H1 (cell line): ENCODE data around the gene EGFLAM. TPM values are rescaled to one million over a fixed set of nuclear protein-coding genes. Genes with fewer than 3 reads are reported as not detected.

ENCODE experiments used
- BCL11A ChIP-seq, 2 experiments: IDR thresholded peaks; one replicate each; pipeline ENCODE4 v1.6.1; 2011; ENCODE audit warnings: low read depth in 2 of 2, low read length in 2 of 2, mild to moderate bottlenecking in 2 of 2
- CBX8 ChIP-seq: fragments of 300-800, 300-1000 bp; sonication (generic); IDR thresholded peaks from 2 replicates; pipeline ENCODE4 v1.7.1; 2016; ENCODE audit warnings: low read depth, low read length, borderline replicate concordance
- CEBPB ChIP-seq: IDR thresholded peaks from 2 replicates; pipeline ENCODE4 v1.6.1; 2012; ENCODE audit warnings: low read depth, low read length
- CHD1 ChIP-seq: IDR thresholded peaks from 2 replicates; pipeline ENCODE4 v1.6.1; 2012; ENCODE audit warnings: low read depth, low read length, improper control_type of control experiment
- JUN ChIP-seq: IDR thresholded peaks from 2 replicates; pipeline ENCODE4 v1.6.1; 2011; ENCODE audit warnings: low read depth, mild to moderate bottlenecking, improper control_type of control experiment, low read length
- RNF2 ChIP-seq: fragments of 200-900, 300-1000 bp; sonication (generic); IDR thresholded peaks from 2 replicates; pipeline ENCODE4 v1.7.1; 2016; ENCODE audit warnings: borderline replicate concordance, low read depth, mild to moderate bottlenecking, antibody characterized with exemption, low read length; ENCODE audit not compliant: poor library complexity, severe bottlenecking; ENCODE audit errors: missing control alignments
- TAF1 ChIP-seq: IDR thresholded peaks from 2 replicates; pipeline ENCODE4 v1.6.1; 2011; ENCODE audit warnings: mild to moderate bottlenecking, low read depth, low read length
- TCF12 ChIP-seq: IDR thresholded peaks from 2 replicates; pipeline ENCODE4 v1.6.1; 2011; ENCODE audit warnings: low read depth, mild to moderate bottlenecking, low read length
- TEAD4 ChIP-seq: IDR thresholded peaks from 2 replicates; pipeline ENCODE4 v1.6.1; 2012; ENCODE audit warnings: low read depth, low read length, inconsistent platforms, mixed read lengths
- ZNF274 ChIP-seq: IDR thresholded peaks from 2 replicates; pipeline ENCODE4 v1.7.0; 2012; ENCODE audit warnings: low read length, borderline replicate concordance; ENCODE audit errors: extremely low read depth
- polyA plus RNA-seq, 7 experiments: library from polyadenylated mRNA; depleted of rRNA in 3 of 7; stranded (reverse) in 5 of 7; unstranded in 2 of 7; fragments of >200 nt in 5 of 7; fragments of 200-250 nt in 2 of 7; gene quantifications; 1 replicate in 5 of 7; 2 replicates in 1 of 7; 4 replicates in 1 of 7; pipeline versions ENCODE4 v1.2.1 to v1.2.3, GENCODE V29; 2011 to 2013; ENCODE audit warnings: missing spikeins in 2 of 7, mixed read lengths in 2 of 7
- total RNA-seq: library from RNA; stranded (reverse); fragmentation: NEBNext Ultra II Directional; extraction: Animal tissue kit (Norgen Biotek cat#: 25700); gene quantifications from 2 replicates; pipeline ENCODE4 v1.2.1, GENCODE V29; 2021
- TF ChIP-seq, protein P1 (sequence below): fragments of 300-600 bp; sonication (generic); IDR thresholded peaks from 2 replicates; pipeline ENCODE4 v1.7.1; 2012; ENCODE audit warnings: low read length, moderate library complexity, mild to moderate bottlenecking, inconsistent platforms; ENCODE audit not compliant: insufficient replicate concordance

Gene EGFLAM
- total and polyA plus RNA-seq, 2 of the 8 experiments (the other 6 are each of a cell fraction or from before 2014, with no cell fraction given), result 0.20 to 0.24 TPM

- TF ChIP-seq, protein P1, sequence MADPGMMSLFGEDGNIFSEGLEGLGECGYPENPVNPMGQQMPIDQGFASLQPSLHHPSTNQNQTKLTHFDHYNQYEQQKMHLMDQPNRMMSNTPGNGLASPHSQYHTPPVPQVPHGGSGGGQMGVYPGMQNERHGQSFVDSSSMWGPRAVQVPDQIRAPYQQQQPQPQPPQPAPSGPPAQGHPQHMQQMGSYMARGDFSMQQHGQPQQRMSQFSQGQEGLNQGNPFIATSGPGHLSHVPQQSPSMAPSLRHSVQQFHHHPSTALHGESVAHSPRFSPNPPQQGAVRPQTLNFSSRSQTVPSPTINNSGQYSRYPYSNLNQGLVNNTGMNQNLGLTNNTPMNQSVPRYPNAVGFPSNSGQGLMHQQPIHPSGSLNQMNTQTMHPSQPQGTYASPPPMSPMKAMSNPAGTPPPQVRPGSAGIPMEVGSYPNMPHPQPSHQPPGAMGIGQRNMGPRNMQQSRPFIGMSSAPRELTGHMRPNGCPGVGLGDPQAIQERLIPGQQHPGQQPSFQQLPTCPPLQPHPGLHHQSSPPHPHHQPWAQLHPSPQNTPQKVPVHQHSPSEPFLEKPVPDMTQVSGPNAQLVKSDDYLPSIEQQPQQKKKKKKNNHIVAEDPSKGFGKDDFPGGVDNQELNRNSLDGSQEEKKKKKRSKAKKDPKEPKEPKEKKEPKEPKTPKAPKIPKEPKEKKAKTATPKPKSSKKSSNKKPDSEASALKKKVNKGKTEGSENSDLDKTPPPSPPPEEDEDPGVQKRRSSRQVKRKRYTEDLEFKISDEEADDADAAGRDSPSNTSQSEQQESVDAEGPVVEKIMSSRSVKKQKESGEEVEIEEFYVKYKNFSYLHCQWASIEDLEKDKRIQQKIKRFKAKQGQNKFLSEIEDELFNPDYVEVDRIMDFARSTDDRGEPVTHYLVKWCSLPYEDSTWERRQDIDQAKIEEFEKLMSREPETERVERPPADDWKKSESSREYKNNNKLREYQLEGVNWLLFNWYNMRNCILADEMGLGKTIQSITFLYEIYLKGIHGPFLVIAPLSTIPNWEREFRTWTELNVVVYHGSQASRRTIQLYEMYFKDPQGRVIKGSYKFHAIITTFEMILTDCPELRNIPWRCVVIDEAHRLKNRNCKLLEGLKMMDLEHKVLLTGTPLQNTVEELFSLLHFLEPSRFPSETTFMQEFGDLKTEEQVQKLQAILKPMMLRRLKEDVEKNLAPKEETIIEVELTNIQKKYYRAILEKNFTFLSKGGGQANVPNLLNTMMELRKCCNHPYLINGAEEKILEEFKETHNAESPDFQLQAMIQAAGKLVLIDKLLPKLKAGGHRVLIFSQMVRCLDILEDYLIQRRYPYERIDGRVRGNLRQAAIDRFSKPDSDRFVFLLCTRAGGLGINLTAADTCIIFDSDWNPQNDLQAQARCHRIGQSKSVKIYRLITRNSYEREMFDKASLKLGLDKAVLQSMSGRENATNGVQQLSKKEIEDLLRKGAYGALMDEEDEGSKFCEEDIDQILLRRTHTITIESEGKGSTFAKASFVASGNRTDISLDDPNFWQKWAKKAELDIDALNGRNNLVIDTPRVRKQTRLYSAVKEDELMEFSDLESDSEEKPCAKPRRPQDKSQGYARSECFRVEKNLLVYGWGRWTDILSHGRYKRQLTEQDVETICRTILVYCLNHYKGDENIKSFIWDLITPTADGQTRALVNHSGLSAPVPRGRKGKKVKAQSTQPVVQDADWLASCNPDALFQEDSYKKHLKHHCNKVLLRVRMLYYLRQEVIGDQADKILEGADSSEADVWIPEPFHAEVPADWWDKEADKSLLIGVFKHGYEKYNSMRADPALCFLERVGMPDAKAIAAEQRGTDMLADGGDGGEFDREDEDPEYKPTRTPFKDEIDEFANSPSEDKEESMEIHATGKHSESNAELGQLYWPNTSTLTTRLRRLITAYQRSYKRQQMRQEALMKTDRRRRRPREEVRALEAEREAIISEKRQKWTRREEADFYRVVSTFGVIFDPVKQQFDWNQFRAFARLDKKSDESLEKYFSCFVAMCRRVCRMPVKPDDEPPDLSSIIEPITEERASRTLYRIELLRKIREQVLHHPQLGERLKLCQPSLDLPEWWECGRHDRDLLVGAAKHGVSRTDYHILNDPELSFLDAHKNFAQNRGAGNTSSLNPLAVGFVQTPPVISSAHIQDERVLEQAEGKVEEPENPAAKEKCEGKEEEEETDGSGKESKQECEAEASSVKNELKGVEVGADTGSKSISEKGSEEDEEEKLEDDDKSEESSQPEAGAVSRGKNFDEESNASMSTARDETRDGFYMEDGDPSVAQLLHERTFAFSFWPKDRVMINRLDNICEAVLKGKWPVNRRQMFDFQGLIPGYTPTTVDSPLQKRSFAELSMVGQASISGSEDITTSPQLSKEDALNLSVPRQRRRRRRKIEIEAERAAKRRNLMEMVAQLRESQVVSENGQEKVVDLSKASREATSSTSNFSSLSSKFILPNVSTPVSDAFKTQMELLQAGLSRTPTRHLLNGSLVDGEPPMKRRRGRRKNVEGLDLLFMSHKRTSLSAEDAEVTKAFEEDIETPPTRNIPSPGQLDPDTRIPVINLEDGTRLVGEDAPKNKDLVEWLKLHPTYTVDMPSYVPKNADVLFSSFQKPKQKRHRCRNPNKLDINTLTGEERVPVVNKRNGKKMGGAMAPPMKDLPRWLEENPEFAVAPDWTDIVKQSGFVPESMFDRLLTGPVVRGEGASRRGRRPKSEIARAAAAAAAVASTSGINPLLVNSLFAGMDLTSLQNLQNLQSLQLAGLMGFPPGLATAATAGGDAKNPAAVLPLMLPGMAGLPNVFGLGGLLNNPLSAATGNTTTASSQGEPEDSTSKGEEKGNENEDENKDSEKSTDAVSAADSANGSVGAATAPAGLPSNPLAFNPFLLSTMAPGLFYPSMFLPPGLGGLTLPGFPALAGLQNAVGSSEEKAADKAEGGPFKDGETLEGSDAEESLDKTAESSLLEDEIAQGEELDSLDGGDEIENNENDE, result no peak
- no peak for TF ChIP-seq CHD1
- no peak for TF ChIP-seq TAF1
- no peak for TF ChIP-seq CBX8
- no peak for TF ChIP-seq RNF2
- TF ChIP-seq CEBPB, result no peak
- TF ChIP-seq JUN, result no peak
- TF ChIP-seq TEAD4, result no peak
- TF ChIP-seq BCL11A (IDR thresholded peaks at IDR 0.05; ENCODE audit: low read depth in 2 of 2, low read length in 2 of 2), result no peak
- TF ChIP-seq ZNF274, result no peak
- TF ChIP-seq TCF12, result no peak
Measured at GRCh38 chr5:38211354-38211710, 47.0 kb upstream of the EGFLAM start (continued).
